WTC11 (cell line): Measurements from ENCODE around the gene UBR4. TPM values are rescaled to one million over a fixed set of nuclear protein-coding genes. Genes with fewer than 3 reads are reported as not detected.

Experiments
- ATAC-seq: fragments of 200-7000 bp; cut with Tn5 transposase; 2 replicates; pipeline ENCODE4 v1.10.0; 2021; ENCODE audit warnings: mild to moderate bottlenecking, moderate library complexity
- CTCF ChIA-PET: fragments of 300-600 bp; sonication (Branson Sonifier 250); formaldehyde crosslinking; loops from one replicate; lab custom pipeline; 2021; ENCODE audit warnings: antibody characterized with exemption; lab: Charles Lee
- POLR2A ChIA-PET: fragments of 350-600 bp; sonication (Branson Sonifier 250); formaldehyde crosslinking; loops from one replicate; lab custom pipeline; 2021; ENCODE audit warnings: antibody characterized with exemption; lab: Charles Lee
- DNase-seq: peaks from one replicate; pipeline ENCODE4 v3.0.0; 2021; ENCODE audit warnings: low spot score
- H3K27ac Mint-ChIP-seq: 2 replicates; pipeline ENCODE4 v1.8.0; 2021; ENCODE audit warnings: mixed read lengths
- H3K27me3 Mint-ChIP-seq: 2 replicates; pipeline ENCODE4 v1.8.0; 2021; ENCODE audit warnings: low read depth, mild to moderate bottlenecking, moderate library complexity, mixed read lengths
- H3K36me3 Mint-ChIP-seq: 2 replicates; pipeline ENCODE4 v1.8.0; 2021; ENCODE audit warnings: mixed read lengths
- H3K4me1 Mint-ChIP-seq: 2 replicates; pipeline ENCODE4 v1.8.0; 2022; ENCODE audit warnings: mixed read lengths
- H3K4me3 Mint-ChIP-seq: 2 replicates; pipeline ENCODE4 v1.8.0; 2021; ENCODE audit warnings: mild to moderate bottlenecking, moderate library complexity, mixed read lengths
- H3K9me3 Mint-ChIP-seq: 2 replicates; pipeline ENCODE4 v1.8.0; 2021; ENCODE audit warnings: mixed read lengths
- CREM ChIP-seq: sonication (generic); formaldehyde crosslinking; IDR thresholded peaks from 2 replicates; pipeline ENCODE4 v1.8.1; 2022; ENCODE audit warnings: mild to moderate bottlenecking, missing genetic modification reagents, moderate library complexity
- ETV6 ChIP-seq: sonication (generic); formaldehyde crosslinking; IDR thresholded peaks from 2 replicates; pipeline ENCODE4 v1.8.1; 2022; ENCODE audit warnings: mild to moderate bottlenecking, missing genetic modification reagents
- JUN ChIP-seq: sonication (generic); formaldehyde crosslinking; IDR thresholded peaks from 2 replicates; pipeline ENCODE4 v1.8.0; 2023; ENCODE audit warnings: mild to moderate bottlenecking, missing genetic modification reagents
- NR1H2 ChIP-seq: sonication (generic); formaldehyde crosslinking; IDR thresholded peaks from 2 replicates; pipeline ENCODE4 v1.9.0; 2021; ENCODE audit warnings: mild to moderate bottlenecking, moderate library complexity, missing genetic modification reagents
- PRRX2 ChIP-seq: fragments of 250-450 bp; sonication (Bioruptor Pico); IDR thresholded peaks from 2 replicates; pipeline ENCODE4 v1.8.0; 2021; ENCODE audit warnings: mild to moderate bottlenecking
- RELA ChIP-seq: sonication (generic); formaldehyde crosslinking; IDR thresholded peaks from 2 replicates; pipeline ENCODE4 v1.8.1; 2022; ENCODE audit warnings: missing genetic modification reagents, mild to moderate bottlenecking, borderline replicate concordance
- SOX15 ChIP-seq: fragments of 250-450 bp; sonication (Bioruptor Pico); IDR thresholded peaks from 2 replicates; pipeline ENCODE4 v1.9.0; 2021; ENCODE audit warnings: mild to moderate bottlenecking
- TEAD1 ChIP-seq: sonication (generic); formaldehyde crosslinking; IDR thresholded peaks from 2 replicates; pipeline ENCODE4 v1.8.0; 2022; ENCODE audit warnings: mild to moderate bottlenecking, missing genetic modification reagents
- TP53 ChIP-seq: sonication (generic); formaldehyde crosslinking; IDR thresholded peaks from 2 replicates; pipeline ENCODE4 v1.8.1; 2023; ENCODE audit warnings: mild to moderate bottlenecking, missing genetic modification reagents
- ZNF121 ChIP-seq: sonication (generic); formaldehyde crosslinking; IDR thresholded peaks from 2 replicates; pipeline ENCODE4 v1.8.0; 2023; ENCODE audit warnings: missing genetic modification reagents
- ZNF263 ChIP-seq: sonication (generic); formaldehyde crosslinking; IDR thresholded peaks from 2 replicates; pipeline ENCODE4 v1.8.1; 2022; ENCODE audit warnings: low read depth, mild to moderate bottlenecking, moderate library complexity, missing genetic modification reagents
- ZNF317 ChIP-seq: sonication (generic); formaldehyde crosslinking; IDR thresholded peaks from 2 replicates; pipeline ENCODE4 v1.8.1; 2023; ENCODE audit warnings: low read depth, mild to moderate bottlenecking, moderate library complexity, missing genetic modification reagents, borderline replicate concordance
- total RNA-seq: library from RNA; stranded (reverse); gene quantifications from 3 replicates; pipeline ENCODE4 v1.2.3, GENCODE V29; 2021
- TF ChIP-seq, protein P1 (sequence below): sonication (generic); formaldehyde crosslinking; IDR thresholded peaks from 2 replicates; pipeline ENCODE4 v1.8.1; 2022; ENCODE audit warnings: mild to moderate bottlenecking, moderate library complexity, missing genetic modification reagents
- TF ChIP-seq, protein P2 (sequence below): fragments of 250-450 bp; sonication (Bioruptor Pico); conservative IDR thresholded peaks from 2 replicates; pipeline ENCODE4 v1.9.0; 2021; ENCODE audit warnings: mild to moderate bottlenecking
- TF ChIP-seq, protein P3 (sequence below): sonication (generic); formaldehyde crosslinking; conservative IDR thresholded peaks from 2 replicates; pipeline ENCODE4 v1.8.1; 2023; ENCODE audit warnings: mild to moderate bottlenecking, low read depth, missing genetic modification reagents, moderate library complexity
- TF ChIP-seq, protein P4 (sequence below): sonication (generic); formaldehyde crosslinking; IDR thresholded peaks from 2 replicates; pipeline ENCODE4 v1.8.1; 2022; ENCODE audit warnings: mild to moderate bottlenecking, missing genetic modification reagents, moderate library complexity, borderline replicate concordance
- TF ChIP-seq, protein P5 (sequence below): sonication (generic); formaldehyde crosslinking; IDR thresholded peaks from 2 replicates; pipeline ENCODE4 v1.8.1; 2022; ENCODE audit warnings: low read depth, mild to moderate bottlenecking, moderate library complexity, missing genetic modification reagents, borderline replicate concordance
- TF ChIP-seq, protein P6 (sequence below): fragments of 250-450 bp; sonication (Bioruptor Pico); IDR thresholded peaks from 2 replicates; pipeline ENCODE4 v1.9.0; 2021; ENCODE audit warnings: mild to moderate bottlenecking
- TF ChIP-seq, protein P7 (sequence below): fragments of 250-450 bp; sonication (Bioruptor Pico); IDR thresholded peaks from 2 replicates; pipeline ENCODE4 v1.8.0; 2021; ENCODE audit warnings: mild to moderate bottlenecking

UBR4 gene
- total RNA-seq, 1 experiment from 2014 or later, result 179 TPM

DNA sequence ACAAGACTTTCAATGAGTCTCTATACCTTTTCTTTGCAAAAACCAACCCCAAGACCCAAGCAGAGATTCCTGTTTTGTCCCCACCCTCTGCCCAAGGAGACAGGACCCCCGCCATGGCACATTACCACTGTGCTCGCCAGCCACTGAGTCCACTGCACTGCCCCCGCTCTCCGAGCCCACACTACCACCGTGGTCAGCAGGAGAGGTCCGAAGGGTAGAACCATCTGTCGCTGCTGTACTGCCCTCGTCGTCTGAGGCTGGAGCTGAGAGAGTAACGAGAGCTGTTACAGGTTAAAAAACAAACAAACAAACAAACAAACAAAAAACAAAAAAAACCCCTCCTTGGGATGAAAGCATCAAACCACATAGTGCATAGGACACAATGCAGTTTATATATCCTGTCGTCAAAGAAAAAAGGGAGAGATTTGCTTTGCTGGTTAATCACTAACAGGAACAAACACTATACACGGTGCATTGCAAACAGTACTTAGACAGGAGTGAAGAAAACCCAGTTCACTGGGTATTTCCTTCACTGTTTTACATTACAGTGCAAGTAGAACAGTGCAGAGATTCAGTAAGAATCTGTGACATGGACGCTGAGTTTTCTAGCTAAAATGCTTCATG lies 71.0 kb downstream of the UBR4 start:
- DNase-seq, result no peak
- ChIA-PET CTCF (no interaction called here), POLR2A (no interaction called here)
- no peak; the same call in 1 of the 2 replicates for ATAC-seq
- Mint-ChIP-seq H3K4me3 (no peak overlapping the region), H3K36me3 (peaks cover 94% of the 10 kb centered on the region), H3K9me3 (peaks cover 18% of the 10 kb centered on the region), H3K27me3 (no peaks in the 10 kb centered on the region), H3K27ac (peak overlapping the region; percentile 23; the same call in 1 of the 2 replicates), H3K4me1 (peaks cover 11% of the 10 kb centered on the region)
- TF ChIP-seq, protein P1, sequence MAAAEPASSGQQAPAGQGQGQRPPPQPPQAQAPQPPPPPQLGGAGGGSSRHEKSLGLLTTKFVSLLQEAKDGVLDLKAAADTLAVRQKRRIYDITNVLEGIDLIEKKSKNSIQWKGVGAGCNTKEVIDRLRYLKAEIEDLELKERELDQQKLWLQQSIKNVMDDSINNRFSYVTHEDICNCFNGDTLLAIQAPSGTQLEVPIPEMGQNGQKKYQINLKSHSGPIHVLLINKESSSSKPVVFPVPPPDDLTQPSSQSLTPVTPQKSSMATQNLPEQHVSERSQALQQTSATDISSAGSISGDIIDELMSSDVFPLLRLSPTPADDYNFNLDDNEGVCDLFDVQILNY (CRISPR knock-in tag), result no peak
- TF ChIP-seq, protein P2, sequence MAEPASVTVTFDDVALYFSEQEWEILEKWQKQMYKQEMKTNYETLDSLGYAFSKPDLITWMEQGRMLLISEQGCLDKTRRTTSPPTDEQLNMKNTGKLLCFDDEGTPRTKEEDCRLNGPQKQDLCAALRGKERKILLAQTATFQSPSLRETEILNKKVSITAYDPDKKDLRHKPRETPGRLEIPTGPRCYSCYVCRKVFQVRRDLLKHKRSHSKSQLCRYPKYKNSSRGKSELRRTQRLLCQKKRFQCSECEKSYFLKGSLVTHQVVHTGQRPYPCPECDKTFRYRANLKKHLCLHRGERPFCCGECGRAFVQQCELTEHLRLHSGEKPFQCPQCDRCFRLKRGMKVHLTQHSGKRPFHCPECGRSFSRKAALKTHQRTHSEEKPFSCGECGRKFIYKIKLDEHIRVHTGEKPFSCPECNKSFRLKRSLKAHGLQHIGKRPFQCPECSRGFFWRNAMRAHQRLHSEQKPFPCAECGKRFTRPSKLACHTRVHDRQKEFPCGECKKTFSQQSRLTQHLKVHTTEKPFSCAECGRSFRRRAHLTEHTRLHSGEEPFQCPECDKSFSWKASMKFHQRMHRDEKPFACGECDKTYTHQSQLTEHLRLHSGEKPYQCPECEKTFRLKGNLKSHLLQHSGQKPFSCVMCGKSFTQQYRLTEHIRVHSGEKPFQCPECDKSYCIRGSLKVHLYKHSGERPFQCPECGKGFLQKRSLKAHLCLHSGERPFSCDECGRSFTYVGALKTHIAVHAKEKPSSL (CRISPR knock-in tag), result no peak
- TF ChIP-seq SOX15 (CRISPR knock-in tag) (no peak), ZNF263 (no peak)

DNA sequence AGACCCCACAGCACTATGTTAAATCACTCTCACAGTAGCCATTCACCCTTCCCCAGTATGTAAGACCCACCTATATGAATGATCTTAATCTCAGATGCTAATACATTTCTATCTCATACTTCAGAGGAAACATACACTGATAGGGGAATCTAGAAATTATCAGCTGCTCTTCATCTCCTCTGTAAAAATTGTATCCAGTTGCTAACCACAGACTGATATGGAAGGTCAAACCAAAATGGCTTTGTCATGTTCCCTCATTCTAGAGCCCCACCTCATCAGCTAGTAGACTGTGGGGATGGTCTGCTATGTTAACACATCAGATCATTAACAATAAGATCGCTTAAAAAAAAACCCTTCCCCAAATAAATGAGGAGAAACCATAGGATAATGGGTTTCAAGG lies 71.7 kb downstream of the UBR4 start:
- CTCF ChIA-PET, result no interaction called here
- H3K27ac Mint-ChIP-seq, result no peak overlapping the region
- peaks cover 19% of the 10 kb centered on the region for H3K9me3 Mint-ChIP-seq
- no peak overlapping the region for H3K4me3 Mint-ChIP-seq
- H3K4me1 Mint-ChIP-seq, result peaks cover 11% of the 10 kb centered on the region
- POLR2A ChIA-PET, result no interaction called here
- H3K36me3 Mint-ChIP-seq, result peaks cover 91% of the 10 kb centered on the region
- no peaks in the 10 kb centered on the region for H3K27me3 Mint-ChIP-seq
- DNase-seq (no peak), ATAC-seq (no peak)
- no peak for TF ChIP-seq CREM (CRISPR knock-in tag)
- TF ChIP-seq RELA (CRISPR knock-in tag), result no peak
- TF ChIP-seq, protein P3, sequence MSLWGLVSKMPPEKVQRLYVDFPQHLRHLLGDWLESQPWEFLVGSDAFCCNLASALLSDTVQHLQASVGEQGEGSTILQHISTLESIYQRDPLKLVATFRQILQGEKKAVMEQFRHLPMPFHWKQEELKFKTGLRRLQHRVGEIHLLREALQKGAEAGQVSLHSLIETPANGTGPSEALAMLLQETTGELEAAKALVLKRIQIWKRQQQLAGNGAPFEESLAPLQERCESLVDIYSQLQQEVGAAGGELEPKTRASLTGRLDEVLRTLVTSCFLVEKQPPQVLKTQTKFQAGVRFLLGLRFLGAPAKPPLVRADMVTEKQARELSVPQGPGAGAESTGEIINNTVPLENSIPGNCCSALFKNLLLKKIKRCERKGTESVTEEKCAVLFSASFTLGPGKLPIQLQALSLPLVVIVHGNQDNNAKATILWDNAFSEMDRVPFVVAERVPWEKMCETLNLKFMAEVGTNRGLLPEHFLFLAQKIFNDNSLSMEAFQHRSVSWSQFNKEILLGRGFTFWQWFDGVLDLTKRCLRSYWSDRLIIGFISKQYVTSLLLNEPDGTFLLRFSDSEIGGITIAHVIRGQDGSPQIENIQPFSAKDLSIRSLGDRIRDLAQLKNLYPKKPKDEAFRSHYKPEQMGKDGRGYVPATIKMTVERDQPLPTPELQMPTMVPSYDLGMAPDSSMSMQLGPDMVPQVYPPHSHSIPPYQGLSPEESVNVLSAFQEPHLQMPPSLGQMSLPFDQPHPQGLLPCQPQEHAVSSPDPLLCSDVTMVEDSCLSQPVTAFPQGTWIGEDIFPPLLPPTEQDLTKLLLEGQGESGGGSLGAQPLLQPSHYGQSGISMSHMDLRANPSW (CRISPR knock-in tag), result no peak
- TF ChIP-seq, protein P2 (CRISPR knock-in tag), result no peak
- TF ChIP-seq, protein P4, sequence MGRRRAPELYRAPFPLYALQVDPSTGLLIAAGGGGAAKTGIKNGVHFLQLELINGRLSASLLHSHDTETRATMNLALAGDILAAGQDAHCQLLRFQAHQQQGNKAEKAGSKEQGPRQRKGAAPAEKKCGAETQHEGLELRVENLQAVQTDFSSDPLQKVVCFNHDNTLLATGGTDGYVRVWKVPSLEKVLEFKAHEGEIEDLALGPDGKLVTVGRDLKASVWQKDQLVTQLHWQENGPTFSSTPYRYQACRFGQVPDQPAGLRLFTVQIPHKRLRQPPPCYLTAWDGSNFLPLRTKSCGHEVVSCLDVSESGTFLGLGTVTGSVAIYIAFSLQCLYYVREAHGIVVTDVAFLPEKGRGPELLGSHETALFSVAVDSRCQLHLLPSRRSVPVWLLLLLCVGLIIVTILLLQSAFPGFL (CRISPR knock-in tag), result no peak
- no peak for TF ChIP-seq ZNF317 (CRISPR knock-in tag)
- TF ChIP-seq, protein P5, sequence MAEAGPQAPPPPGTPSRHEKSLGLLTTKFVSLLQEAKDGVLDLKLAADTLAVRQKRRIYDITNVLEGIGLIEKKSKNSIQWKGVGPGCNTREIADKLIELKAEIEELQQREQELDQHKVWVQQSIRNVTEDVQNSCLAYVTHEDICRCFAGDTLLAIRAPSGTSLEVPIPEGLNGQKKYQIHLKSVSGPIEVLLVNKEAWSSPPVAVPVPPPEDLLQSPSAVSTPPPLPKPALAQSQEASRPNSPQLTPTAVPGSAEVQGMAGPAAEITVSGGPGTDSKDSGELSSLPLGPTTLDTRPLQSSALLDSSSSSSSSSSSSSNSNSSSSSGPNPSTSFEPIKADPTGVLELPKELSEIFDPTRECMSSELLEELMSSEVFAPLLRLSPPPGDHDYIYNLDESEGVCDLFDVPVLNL (CRISPR knock-in tag), result no peak
- TF ChIP-seq, protein P6, sequence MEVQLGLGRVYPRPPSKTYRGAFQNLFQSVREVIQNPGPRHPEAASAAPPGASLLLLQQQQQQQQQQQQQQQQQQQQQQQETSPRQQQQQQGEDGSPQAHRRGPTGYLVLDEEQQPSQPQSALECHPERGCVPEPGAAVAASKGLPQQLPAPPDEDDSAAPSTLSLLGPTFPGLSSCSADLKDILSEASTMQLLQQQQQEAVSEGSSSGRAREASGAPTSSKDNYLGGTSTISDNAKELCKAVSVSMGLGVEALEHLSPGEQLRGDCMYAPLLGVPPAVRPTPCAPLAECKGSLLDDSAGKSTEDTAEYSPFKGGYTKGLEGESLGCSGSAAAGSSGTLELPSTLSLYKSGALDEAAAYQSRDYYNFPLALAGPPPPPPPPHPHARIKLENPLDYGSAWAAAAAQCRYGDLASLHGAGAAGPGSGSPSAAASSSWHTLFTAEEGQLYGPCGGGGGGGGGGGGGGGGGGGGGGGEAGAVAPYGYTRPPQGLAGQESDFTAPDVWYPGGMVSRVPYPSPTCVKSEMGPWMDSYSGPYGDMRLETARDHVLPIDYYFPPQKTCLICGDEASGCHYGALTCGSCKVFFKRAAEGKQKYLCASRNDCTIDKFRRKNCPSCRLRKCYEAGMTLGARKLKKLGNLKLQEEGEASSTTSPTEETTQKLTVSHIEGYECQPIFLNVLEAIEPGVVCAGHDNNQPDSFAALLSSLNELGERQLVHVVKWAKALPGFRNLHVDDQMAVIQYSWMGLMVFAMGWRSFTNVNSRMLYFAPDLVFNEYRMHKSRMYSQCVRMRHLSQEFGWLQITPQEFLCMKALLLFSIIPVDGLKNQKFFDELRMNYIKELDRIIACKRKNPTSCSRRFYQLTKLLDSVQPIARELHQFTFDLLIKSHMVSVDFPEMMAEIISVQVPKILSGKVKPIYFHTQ (CRISPR knock-in tag), result no peak
- no peak for TF ChIP-seq TP53
- TF ChIP-seq ETV6 (CRISPR knock-in tag), result no peak
- TF ChIP-seq, protein P7, sequence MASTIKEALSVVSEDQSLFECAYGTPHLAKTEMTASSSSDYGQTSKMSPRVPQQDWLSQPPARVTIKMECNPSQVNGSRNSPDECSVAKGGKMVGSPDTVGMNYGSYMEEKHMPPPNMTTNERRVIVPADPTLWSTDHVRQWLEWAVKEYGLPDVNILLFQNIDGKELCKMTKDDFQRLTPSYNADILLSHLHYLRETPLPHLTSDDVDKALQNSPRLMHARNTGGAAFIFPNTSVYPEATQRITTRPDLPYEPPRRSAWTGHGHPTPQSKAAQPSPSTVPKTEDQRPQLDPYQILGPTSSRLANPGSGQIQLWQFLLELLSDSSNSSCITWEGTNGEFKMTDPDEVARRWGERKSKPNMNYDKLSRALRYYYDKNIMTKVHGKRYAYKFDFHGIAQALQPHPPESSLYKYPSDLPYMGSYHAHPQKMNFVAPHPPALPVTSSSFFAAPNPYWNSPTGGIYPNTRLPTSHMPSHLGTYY, result no peak
- no peak for TF ChIP-seq ZNF263
- TF ChIP-seq NR1H2, result no peak
- no peak for TF ChIP-seq PRRX2
- TF ChIP-seq TEAD1, result no peak
- TF ChIP-seq SOX15 (CRISPR knock-in tag), result no peak
- TF ChIP-seq ZNF121 (CRISPR knock-in tag), result no peak
- no peak for TF ChIP-seq JUN (CRISPR knock-in tag)
